Liver (tissue), 9 donors: ENCODE results near the gene PCBD1. TPM values are rescaled to one million over a fixed set of nuclear protein-coding genes. Genes with fewer than 3 reads are reported as not detected.

Experiments used
- DNase-seq: peaks from one replicate; pipeline ENCODE4 v3.0.0-alpha.2; 2017; ENCODE audit warnings: low spot score
- H3K27ac ChIP-seq, 2 donors: one replicate each; pipeline ENCODE4 v1.7.0; 2013; ENCODE audit warnings: inconsistent platforms in 2 of 2, low read length in 2 of 2, control low read depth in 1 of 2, low read depth in 1 of 2, mild to moderate bottlenecking in 1 of 2
- H3K27me3 ChIP-seq, 4 donors: one replicate each; pipeline versions ENCODE4 v1.6.1 to v1.7.0; 2013; ENCODE audit warnings: low read length in 3 of 4, inconsistent platforms in 1 of 4, mild to moderate bottlenecking in 1 of 4, moderate library complexity in 1 of 4; ENCODE audit not compliant: control insufficient read depth in 4 of 4, insufficient read depth in 4 of 4
- H3K36me3 ChIP-seq, 4 donors: one replicate each; pipeline versions ENCODE4 v1.6.1 to v1.7.0; 2013; ENCODE audit warnings: low read length in 3 of 4, mild to moderate bottlenecking in 3 of 4, low read depth in 1 of 4, moderate library complexity in 1 of 4; ENCODE audit not compliant: control insufficient read depth in 4 of 4, insufficient read depth in 3 of 4
- H3K4me1 ChIP-seq, 4 donors: one replicate each; pipeline versions ENCODE4 v1.6.1 to v1.7.0; 2013; ENCODE audit warnings: low read length in 3 of 4, mild to moderate bottlenecking in 3 of 4, moderate library complexity in 1 of 4; ENCODE audit not compliant: control insufficient read depth in 4 of 4, insufficient read depth in 4 of 4
- H3K4me3 ChIP-seq, 3 donors: one replicate each; pipeline versions ENCODE4 v1.6.1 to v1.7.0; 2013; ENCODE audit warnings: low read length in 3 of 3, control low read depth in 1 of 3, low read depth in 1 of 3, mild to moderate bottlenecking in 1 of 3
- H3K9ac ChIP-seq, 2 donors: one replicate each; pipeline ENCODE4 v1.7.0; 2013; ENCODE audit warnings: low read length in 2 of 2, mild to moderate bottlenecking in 2 of 2, moderate library complexity in 2 of 2, control low read depth in 1 of 2, low read depth in 1 of 2
- H3K9me3 ChIP-seq, 4 donors: one replicate each; pipeline versions ENCODE4 v1.6.1 to v1.7.0; 2013; ENCODE audit warnings: low read length in 3 of 4; ENCODE audit not compliant: control insufficient read depth in 4 of 4
- FOXA1 ChIP-seq: IDR thresholded peaks from 2 replicates; pipeline ENCODE4 v1.6.1; 2016; ENCODE audit warnings: antibody characterized with exemption
- GABPA ChIP-seq, 2 donors: IDR thresholded peaks in 1 of 2; conservative IDR thresholded peaks in 1 of 2; 2 replicates each; pipeline ENCODE4 v1.6.1; 2016; ENCODE audit warnings: antibody characterized with exemption in 2 of 2, mild to moderate bottlenecking in 1 of 2, moderate library complexity in 1 of 2
- HNF4A ChIP-seq, 2 donors: conservative IDR thresholded peaks; 2 replicates each; pipeline ENCODE4 v1.6.1; 2016; ENCODE audit warnings: antibody characterized with exemption in 2 of 2, mild to moderate bottlenecking in 2 of 2
- HNF4G ChIP-seq: IDR thresholded peaks from 2 replicates; pipeline ENCODE4 v1.6.1; 2016; ENCODE audit warnings: antibody characterized with exemption
- RXRA ChIP-seq, 2 donors: IDR thresholded peaks; 2 replicates each; pipeline ENCODE4 v1.6.1; 2017 to 2018; ENCODE audit warnings: antibody characterized with exemption in 2 of 2, mild to moderate bottlenecking in 1 of 2
- SP1 ChIP-seq: IDR thresholded peaks from 2 replicates; pipeline ENCODE4 v1.6.1; 2018; ENCODE audit warnings: antibody characterized with exemption, mild to moderate bottlenecking
- WGBS: extraction: QIAGEN DNeasy Blood & Tissue Kit; methylation state at CpG from one replicate; pipeline ENCODE4 v1.1.7; 2013; 5-methylcytosine and 5-hydroxymethylcytosine counted together
- polyA plus RNA-seq, 2 donors: library from polyadenylated mRNA; stranded (reverse) in 1 of 2; unstranded in 1 of 2; fragments of 200-250 nt in 1 of 2; fragments of >200 nt in 1 of 2; fragmentation: Nextera tagmentation in 1 of 2; extraction: Ambion mirVana in 1 of 2; gene quantifications; one replicate each; pipeline versions ENCODE4 v1.2.1 to v1.2.3, GENCODE V29; 2013 to 2015
- total RNA-seq, 2 donors: library from RNA; depleted of rRNA; stranded (reverse); fragments of >200 nt; gene quantifications; one replicate each; pipeline ENCODE4 v1.2.3, GENCODE V29; 2014
- TF ChIP-seq, protein P1 (sequence below): IDR thresholded peaks from 2 replicates; pipeline ENCODE4 v1.6.1; 2016; ENCODE audit warnings: antibody characterized with exemption, mild to moderate bottlenecking
- TF ChIP-seq, protein P2 (sequence below): IDR thresholded peaks from 2 replicates; pipeline ENCODE4 v1.6.1; 2016; ENCODE audit warnings: antibody characterized with exemption
- TF ChIP-seq, protein P3 (sequence below): IDR thresholded peaks from 2 replicates; pipeline ENCODE4 v1.6.1; 2016; ENCODE audit warnings: antibody characterized with exemption
- TF ChIP-seq, protein P4 (sequence below): IDR thresholded peaks from 2 replicates; pipeline ENCODE4 v1.6.1; 2016; ENCODE audit warnings: antibody characterized with exemption
- donor health status: healthy.
- donor health status: healthy.
- donor health status: healthy.
- donor health status: healthy.
- donor health status: healthy.

Gene PCBD1
- total and polyA plus RNA-seq, 4 donors: 72.0 to 458 (median 171) TPM

GRCh38 chr10:70917635-70918034, 29.3 kb upstream of the PCBD1 start (continued):
- TF ChIP-seq, protein P1, sequence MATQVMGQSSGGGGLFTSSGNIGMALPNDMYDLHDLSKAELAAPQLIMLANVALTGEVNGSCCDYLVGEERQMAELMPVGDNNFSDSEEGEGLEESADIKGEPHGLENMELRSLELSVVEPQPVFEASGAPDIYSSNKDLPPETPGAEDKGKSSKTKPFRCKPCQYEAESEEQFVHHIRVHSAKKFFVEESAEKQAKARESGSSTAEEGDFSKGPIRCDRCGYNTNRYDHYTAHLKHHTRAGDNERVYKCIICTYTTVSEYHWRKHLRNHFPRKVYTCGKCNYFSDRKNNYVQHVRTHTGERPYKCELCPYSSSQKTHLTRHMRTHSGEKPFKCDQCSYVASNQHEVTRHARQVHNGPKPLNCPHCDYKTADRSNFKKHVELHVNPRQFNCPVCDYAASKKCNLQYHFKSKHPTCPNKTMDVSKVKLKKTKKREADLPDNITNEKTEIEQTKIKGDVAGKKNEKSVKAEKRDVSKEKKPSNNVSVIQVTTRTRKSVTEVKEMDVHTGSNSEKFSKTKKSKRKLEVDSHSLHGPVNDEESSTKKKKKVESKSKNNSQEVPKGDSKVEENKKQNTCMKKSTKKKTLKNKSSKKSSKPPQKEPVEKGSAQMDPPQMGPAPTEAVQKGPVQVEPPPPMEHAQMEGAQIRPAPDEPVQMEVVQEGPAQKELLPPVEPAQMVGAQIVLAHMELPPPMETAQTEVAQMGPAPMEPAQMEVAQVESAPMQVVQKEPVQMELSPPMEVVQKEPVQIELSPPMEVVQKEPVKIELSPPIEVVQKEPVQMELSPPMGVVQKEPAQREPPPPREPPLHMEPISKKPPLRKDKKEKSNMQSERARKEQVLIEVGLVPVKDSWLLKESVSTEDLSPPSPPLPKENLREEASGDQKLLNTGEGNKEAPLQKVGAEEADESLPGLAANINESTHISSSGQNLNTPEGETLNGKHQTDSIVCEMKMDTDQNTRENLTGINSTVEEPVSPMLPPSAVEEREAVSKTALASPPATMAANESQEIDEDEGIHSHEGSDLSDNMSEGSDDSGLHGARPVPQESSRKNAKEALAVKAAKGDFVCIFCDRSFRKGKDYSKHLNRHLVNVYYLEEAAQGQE: no peak

DNA sequence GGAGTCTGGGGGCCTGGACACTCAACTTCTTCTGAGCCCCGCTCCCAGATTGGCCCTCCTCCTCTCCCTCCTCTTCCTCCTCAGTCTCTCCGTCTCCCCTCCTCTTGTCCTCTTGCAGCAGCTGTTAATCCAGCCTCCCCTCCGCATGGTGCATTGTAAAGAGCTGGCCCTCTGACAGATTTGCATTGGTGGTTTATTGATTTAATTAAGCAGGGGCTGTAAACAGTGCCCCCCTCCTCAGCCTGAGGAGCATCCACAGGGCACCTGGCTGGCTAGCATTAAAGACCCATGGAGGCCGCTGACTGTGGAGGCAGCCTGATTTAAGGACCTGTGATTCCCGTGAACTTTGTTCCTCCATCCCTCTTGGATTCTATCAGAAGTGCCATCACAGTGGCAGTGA, 28.9 kb upstream of the PCBD1 start:
- no peak overlapping the region for H3K9ac ChIP-seq
- 84% methylated on average over 5 of the region's 5 CpGs for WGBS
- H3K27ac ChIP-seq: no peak overlapping the region
- H3K9me3 ChIP-seq: no peaks in the 10 kb centered on the region
- H3K27me3 ChIP-seq: no peaks in the 10 kb centered on the region
- no peaks in the 10 kb centered on the region for H3K36me3 ChIP-seq
- H3K4me3 ChIP-seq: no peak overlapping the region
- H3K4me1 ChIP-seq: no peaks in the 10 kb centered on the region
- TF ChIP-seq RXRA (IDR thresholded peaks at IDR 0.05) (no peak), HNF4A (conservative IDR thresholded peaks at IDR 0.05) (no peak)
- no peak for DNase-seq

- H3K4me3 ChIP-seq: no peak overlapping the region
- H3K9ac ChIP-seq: no peak overlapping the region
- H3K36me3 ChIP-seq: no peaks in the 10 kb centered on the region
- H3K4me1 ChIP-seq: no peaks in the 10 kb centered on the region
- no peak overlapping the region for H3K27ac ChIP-seq
- H3K9me3 ChIP-seq: no peaks in the 10 kb centered on the region
- DNase-seq: no peak
- 89% methylated on average over 6 of the region's 6 CpGs for WGBS
- H3K27me3 ChIP-seq: no peaks in the 10 kb centered on the region
- no peak for TF ChIP-seq HNF4G
- TF ChIP-seq, protein P2, sequence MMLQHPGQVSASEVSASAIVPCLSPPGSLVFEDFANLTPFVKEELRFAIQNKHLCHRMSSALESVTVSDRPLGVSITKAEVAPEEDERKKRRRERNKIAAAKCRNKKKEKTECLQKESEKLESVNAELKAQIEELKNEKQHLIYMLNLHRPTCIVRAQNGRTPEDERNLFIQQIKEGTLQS: no peak
- TF ChIP-seq SP1: no peak
- TF ChIP-seq, protein P3, sequence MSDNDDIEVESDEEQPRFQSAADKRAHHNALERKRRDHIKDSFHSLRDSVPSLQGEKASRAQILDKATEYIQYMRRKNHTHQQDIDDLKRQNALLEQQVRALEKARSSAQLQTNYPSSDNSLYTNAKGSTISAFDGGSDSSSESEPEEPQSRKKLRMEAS: no peak
- TF ChIP-seq, protein P4, sequence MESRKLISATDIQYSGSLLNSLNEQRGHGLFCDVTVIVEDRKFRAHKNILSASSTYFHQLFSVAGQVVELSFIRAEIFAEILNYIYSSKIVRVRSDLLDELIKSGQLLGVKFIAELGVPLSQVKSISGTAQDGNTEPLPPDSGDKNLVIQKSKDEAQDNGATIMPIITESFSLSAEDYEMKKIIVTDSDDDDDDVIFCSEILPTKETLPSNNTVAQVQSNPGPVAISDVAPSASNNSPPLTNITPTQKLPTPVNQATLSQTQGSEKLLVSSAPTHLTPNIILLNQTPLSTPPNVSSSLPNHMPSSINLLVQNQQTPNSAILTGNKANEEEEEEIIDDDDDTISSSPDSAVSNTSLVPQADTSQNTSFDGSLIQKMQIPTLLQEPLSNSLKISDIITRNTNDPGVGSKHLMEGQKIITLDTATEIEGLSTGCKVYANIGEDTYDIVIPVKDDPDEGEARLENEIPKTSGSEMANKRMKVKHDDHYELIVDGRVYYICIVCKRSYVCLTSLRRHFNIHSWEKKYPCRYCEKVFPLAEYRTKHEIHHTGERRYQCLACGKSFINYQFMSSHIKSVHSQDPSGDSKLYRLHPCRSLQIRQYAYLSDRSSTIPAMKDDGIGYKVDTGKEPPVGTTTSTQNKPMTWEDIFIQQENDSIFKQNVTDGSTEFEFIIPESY: no peak
Observed at GRCh38 chr10:70916241-70916640, 27.9 kb upstream of the PCBD1 start.

DNA sequence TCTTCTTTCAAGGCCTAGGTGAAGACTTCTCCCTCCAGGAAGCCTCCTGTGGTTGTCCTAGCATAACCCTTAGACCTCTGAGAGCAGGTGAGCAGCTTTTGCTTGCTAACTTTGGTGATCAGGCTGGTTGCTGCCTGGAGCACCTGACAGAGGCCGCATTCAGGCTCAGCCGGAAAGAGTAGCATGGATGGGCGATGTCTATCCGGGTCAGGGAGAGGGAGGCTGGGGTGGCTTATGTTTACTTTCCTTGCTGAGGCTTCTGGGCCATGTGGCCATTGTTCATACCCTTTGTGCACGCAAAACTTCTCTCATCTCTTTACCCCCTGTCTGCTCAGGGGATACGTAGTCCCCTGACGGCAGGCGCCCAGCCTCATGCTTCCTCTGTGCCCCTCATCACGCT, 27.4 kb upstream of the PCBD1 start:
- 94% methylated on average over 9 of the region's 9 CpGs for WGBS
- no peak overlapping the region for H3K27ac ChIP-seq
- H3K27me3 ChIP-seq: no peaks in the 10 kb centered on the region
- TF ChIP-seq FOXA1 (no peak), GABPA (IDR thresholded peaks at IDR 0.05 in 1 of 2, conservative IDR thresholded peaks at IDR 0.05 in 1 of 2) (no peak)
- no peaks in the 10 kb centered on the region for H3K4me1 ChIP-seq
- no peak for DNase-seq
- H3K4me3 ChIP-seq: no peak overlapping the region
- no peaks in the 10 kb centered on the region for H3K9me3 ChIP-seq
- H3K9ac ChIP-seq: no peak overlapping the region
- H3K36me3 ChIP-seq: no peaks in the 10 kb centered on the region
